Spleen (tissue), 11 donors: ENCODE measurements around the gene GID8. TPM values are rescaled to one million over a fixed set of nuclear protein-coding genes. Genes with fewer than 3 reads are reported as not detected.
A peak's percentile ranks its signal among the peaks of the same experiment; 100 is the strongest.

ENCODE experiments used
- DNase-seq: peaks from one replicate; pipeline ENCODE4 v3.0.0-alpha.2; 2020
- H3K27ac ChIP-seq, 8 donors: fragments of 200-600 bp; sonication (generic) in 7 of 8; 1 replicate in 4 of 8; 2 replicates in 4 of 8; pipeline versions ENCODE4 v1.5.0 to v1.8.0; 2016 to 2021; ENCODE audit warnings: inconsistent platforms in 4 of 8, mild to moderate bottlenecking in 4 of 8, moderate library complexity in 1 of 8
- H3K27me3 ChIP-seq, 7 donors: fragments of 200-600 bp; sonication (generic) in 6 of 7; replicated peaks in 1 of 7; 1 replicate in 4 of 7; 2 replicates in 3 of 7; pipeline versions ENCODE4 v1.5.0 to v1.8.0; 2016 to 2021; ENCODE audit warnings: inconsistent platforms in 3 of 7, mild to moderate bottlenecking in 1 of 7
- H3K36me3 ChIP-seq, 6 donors: fragments of 200-600 bp; sonication (generic) in 5 of 6; 1 replicate in 4 of 6; 2 replicates in 2 of 6; pipeline versions ENCODE4 v1.5.0 to v1.8.0; 2016 to 2021; ENCODE audit warnings: inconsistent platforms in 2 of 6
- H3K4me1 ChIP-seq, 6 donors: fragments of 200-600 bp; sonication (generic) in 5 of 6; 1 replicate in 3 of 6; 2 replicates in 3 of 6; pipeline versions ENCODE4 v1.5.0 to v1.8.0; 2016 to 2021; ENCODE audit warnings: inconsistent platforms in 3 of 6
- H3K4me3 ChIP-seq, 8 donors: fragments of 200-600 bp; sonication (generic) in 7 of 8; 1 replicate in 4 of 8; 2 replicates in 4 of 8; pipeline versions ENCODE4 v1.5.0 to v1.8.0; 2016 to 2021; ENCODE audit warnings: inconsistent platforms in 4 of 8, mild to moderate bottlenecking in 4 of 8, moderate library complexity in 2 of 8
- H3K9me3 ChIP-seq, 8 donors: fragments of 200-600 bp; sonication (generic) in 7 of 8; 1 replicate in 4 of 8; 2 replicates in 4 of 8; pipeline versions ENCODE4 v1.5.0 to v1.8.0; 2016 to 2021; ENCODE audit warnings: inconsistent platforms in 4 of 8
- CTCF ChIP-seq, 11 experiments: fragments of 200-600 bp in 7 of 11; fragments of 450-650 bp in 4 of 11; sonication (generic) in 4 of 11; IDR thresholded peaks in 8 of 11; conservative IDR thresholded peaks in 3 of 11; 1 replicate in 7 of 11; 2 replicates in 4 of 11; pipeline versions ENCODE4 v1.4.0 to v1.8.0; 2016 to 2021; ENCODE audit warnings: antibody characterized with exemption in 11 of 11, inconsistent platforms in 4 of 11, mild to moderate bottlenecking in 1 of 11
- POLR2A ChIP-seq, 3 donors: fragments of 450-650 bp; IDR thresholded peaks; one replicate each; pipeline ENCODE4 v1.5.1; 2017; ENCODE audit warnings: antibody characterized with exemption in 3 of 3, mild to moderate bottlenecking in 1 of 3
- POLR2AphosphoS5 ChIP-seq, 3 donors: sonication (generic); formaldehyde crosslinking; IDR thresholded peaks; one replicate each; pipeline ENCODE4 v1.5.1; 2017; ENCODE audit warnings: antibody characterized with exemption in 3 of 3
- WGBS, 5 donors: extraction: QIAGEN DNeasy Blood & Tissue Kit in 3 of 5; methylation state at CpG; one replicate each; pipeline versions ENCODE4 v1.1.5 to v1.1.7; 2013 to 2018; 5-methylcytosine and 5-hydroxymethylcytosine counted together
- intact Hi-C: fragments of 100-400 bp; cut with DNase I; formaldehyde crosslinking; loops from one replicate; pipeline ENCODE4 v1.15.0; 2023; ENCODE audit warnings: low total_unique reads
- polyA plus RNA-seq, 3 donors: library from polyadenylated mRNA; stranded (reverse); fragments of 200-250 nt; gene quantifications; one replicate each; pipeline ENCODE4 v1.2.1, GENCODE V29; 2013
- total RNA-seq, 7 donors: library from RNA; depleted of rRNA in 3 of 7; stranded (reverse); fragments of >200 nt in 3 of 7; fragmentation: NEBNext Ultra II Directional in 4 of 7; extraction: Animal tissue kit (Norgen Biotek cat#: 25700) in 4 of 7; gene quantifications; one replicate each; pipeline versions ENCODE4 v1.1.0 to v1.2.1, GENCODE V29; 2016 to 2021
- donor health status: healthy with polysubstance abuse.
- donor health status: DM: no; HTN: no; CAD: no; lungs with moderate emphysema.
- donor health status: DM: no; HTN: no; CAD: no.
- donor health status: Bipolar disorder and iron deficiency.
- donor health status: healthy.
- donor health status: DM: no; HTN: no; CAD: no.
- donor health status: DM: yes; HTN: yes; CAD: no.

Gene GID8
- total and polyA plus RNA-seq, 10 donors = 9.7 to 33.3 (median 28.1) TPM

GRCh38 chr20:62929051-62929538, 8.9 kb upstream of the GID8 start:
- Histone ChIP-seq H3K9me3 (no peaks in the 10 kb centered on the region), H3K4me3 (peak overlapping the region; percentile 58 to 99 (median 64)), H3K27me3 (no peaks in the 10 kb centered on the region), H3K4me1 (peaks cover 42 to 93% (median 70%) of the 10 kb centered on the region in 6 donors), H3K36me3 (peaks cover 0 to 18% (median 3%) of the 10 kb centered on the region in 6 donors), H3K27ac (peak overlapping the region; percentile 24 to 100 (median 90))
- TF ChIP-seq POLR2AphosphoS5 (IDR thresholded peaks at IDR 0.05) (peak; percentile 56 to 74 (median 73)), POLR2A (IDR thresholded peaks at IDR 0.05) (no peak)
- DNase-seq = peak; percentile 92
- intact Hi-C loops = no loop called here
- 0 to 1% (median 1%) methylated on average over 36 to 44 of the region's 44 CpGs for WGBS, 5 donors

- intact Hi-C loops = no loop called here
- Histone ChIP-seq H3K4me3 (no peak overlapping the region), H3K27ac (no peak overlapping the region), H3K27me3 (no peaks in the 10 kb centered on the region), H3K36me3 (peaks cover 0 to 38% (median 7%) of the 10 kb centered on the region in 6 donors), H3K9me3 (no peaks in the 10 kb centered on the region), H3K4me1 (peaks cover 44 to 100% (median 80%) of the 10 kb centered on the region in 6 donors)
- 63 to 70% (median 65%) methylated on average over 9 of the region's 9 CpGs for WGBS, 5 donors
- no peak for TF ChIP-seq CTCF (IDR thresholded peaks at IDR 0.05 in 8 of 11, conservative IDR thresholded peaks at IDR 0.05 in 3 of 11)
- no peak for TF ChIP-seq POLR2AphosphoS5 (IDR thresholded peaks at IDR 0.05)
- no peak for TF ChIP-seq POLR2A (IDR thresholded peaks at IDR 0.05)
- peak; percentile 61 for DNase-seq
Measured at GRCh38 chr20:62931464-62931863, 6.5 kb upstream of the GID8 start.

GRCh38 chr20:62933966-62934365, 4.0 kb upstream of the GID8 start:
- no peak overlapping the region for H3K27ac ChIP-seq
- H3K4me1 ChIP-seq = peaks cover 32 to 90% (median 68%) of the 10 kb centered on the region in 6 donors

GRCh38 chr20:62935204-62935967, 2.6 kb upstream of the GID8 start:
- no peak for DNase-seq
- peaks cover 0 to 38% (median 7%) of the 10 kb centered on the region in 6 donors for H3K36me3 ChIP-seq
- 75 to 85% (median 78%) methylated on average over 12 of the region's 12 CpGs for WGBS, 5 donors
- H3K4me1 ChIP-seq = peaks cover 31 to 90% (median 66%) of the 10 kb centered on the region in 6 donors
- no peaks in the 10 kb centered on the region for H3K9me3 ChIP-seq
- H3K4me3 ChIP-seq = peak overlapping the region in 3 of 8 donors; percentile 75 to 97 (median 94)
- H3K27me3 ChIP-seq = no peaks in the 10 kb centered on the region
- no peak overlapping the region for H3K27ac ChIP-seq
- no peak for TF ChIP-seq POLR2AphosphoS5 (IDR thresholded peaks at IDR 0.05)
- TF ChIP-seq CTCF (IDR thresholded peaks at IDR 0.05 in 8 of 11, conservative IDR thresholded peaks at IDR 0.05 in 3 of 11) = no peak
- no peak for TF ChIP-seq POLR2A (IDR thresholded peaks at IDR 0.05)
- intact Hi-C loops = no loop called here

More at GRCh38 chr20:62933966-62934365, 4.0 kb upstream of the GID8 start:
- no peak overlapping the region for H3K4me3 ChIP-seq
- intact Hi-C loops = no loop called here
- no peak for TF ChIP-seq POLR2A (IDR thresholded peaks at IDR 0.05)
- no peak for TF ChIP-seq CTCF (IDR thresholded peaks at IDR 0.05 in 8 of 11, conservative IDR thresholded peaks at IDR 0.05 in 3 of 11)
- TF ChIP-seq POLR2AphosphoS5 (IDR thresholded peaks at IDR 0.05) = no peak
- WGBS, 5 donors = 47 to 84% (median 81%) methylated on average over 3 of the region's 3 CpGs
- H3K36me3 ChIP-seq = peaks cover 0 to 38% (median 7%) of the 10 kb centered on the region in 6 donors
- DNase-seq = peak; percentile 36
- H3K9me3 ChIP-seq = no peaks in the 10 kb centered on the region
- no peaks in the 10 kb centered on the region for H3K27me3 ChIP-seq
